ENCODE results near the gene ZFP14. TPM values are rescaled to one million over a fixed set of nuclear protein-coding genes. Genes with fewer than 3 reads are reported as not detected.

ZFP14 gene
- polyA plus RNA-seq, 2 of the 4 experiments (the other 2 are of a cell fraction), result 3.3 to 7.1 TPM

- H3K4me1 ChIP-seq, result no peaks in the 10 kb centered on the region
- peaks cover 99% of the 10 kb centered on the region for H3K9me3 ChIP-seq
- POLR2A ChIA-PET, result no interaction called here
- 68% methylated on average over 33 of the region's 33 CpGs for WGBS (ENCODE audit: missing lambda C conversion rate)
- FAIRE-seq (no peak), DNase-seq (ENCODE audit: low read depth in 1 of 2, low spot score in 1 of 2) (no peak), ATAC-seq (no peak)
- TF ChIP-seq CEBPB (IDR thresholded peaks at IDR 0.05) (no peak), ZFP36 (IDR thresholded peaks at IDR 0.05; ENCODE audit: borderline replicate concordance, partially characterized antibody) (no peak), NR3C1 (IDR thresholded peaks at IDR 0.05) (no peak), EP300 (IDR thresholded peaks at IDR 0.05) (no peak), CBX8 (IDR thresholded peaks at IDR 0.05) (no peak), FOXS1 (CRISPR knock-in tag; IDR thresholded peaks at IDR 0.05) (no peak), ATOH8 (CRISPR knock-in tag; IDR thresholded peaks at IDR 0.05; ENCODE audit: low read depth) (no peak), MAZ (IDR thresholded peaks at IDR 0.05; ENCODE audit: borderline replicate concordance, low read depth, low read length) (no peak), SMC3 (IDR thresholded peaks at IDR 0.05) (no peak), RAD21 (conservative IDR thresholded peaks at IDR 0.05 in 1 of 2, IDR thresholded peaks at IDR 0.05 in 1 of 2) (no peak), NFE2L2 (conservative IDR thresholded peaks at IDR 0.05; ENCODE audit: low read length) (no peak), RNF2 (IDR thresholded peaks at IDR 0.05; ENCODE audit: borderline replicate concordance, low read depth) (no peak), TP53 (CRISPR knock-in tag; IDR thresholded peaks at IDR 0.05) (no peak), ZC3H11A (IDR thresholded peaks at IDR 0.05) (no peak), GATA3 (IDR thresholded peaks at IDR 0.05; ENCODE audit: borderline replicate concordance) (no peak), HMGXB4 (CRISPR knock-in tag; IDR thresholded peaks at IDR 0.05; ENCODE audit: borderline replicate concordance) (no peak), EHMT2 (IDR thresholded peaks at IDR 0.05; ENCODE audit: low read depth) (no peak)
- TF ChIP-seq, protein P1, sequence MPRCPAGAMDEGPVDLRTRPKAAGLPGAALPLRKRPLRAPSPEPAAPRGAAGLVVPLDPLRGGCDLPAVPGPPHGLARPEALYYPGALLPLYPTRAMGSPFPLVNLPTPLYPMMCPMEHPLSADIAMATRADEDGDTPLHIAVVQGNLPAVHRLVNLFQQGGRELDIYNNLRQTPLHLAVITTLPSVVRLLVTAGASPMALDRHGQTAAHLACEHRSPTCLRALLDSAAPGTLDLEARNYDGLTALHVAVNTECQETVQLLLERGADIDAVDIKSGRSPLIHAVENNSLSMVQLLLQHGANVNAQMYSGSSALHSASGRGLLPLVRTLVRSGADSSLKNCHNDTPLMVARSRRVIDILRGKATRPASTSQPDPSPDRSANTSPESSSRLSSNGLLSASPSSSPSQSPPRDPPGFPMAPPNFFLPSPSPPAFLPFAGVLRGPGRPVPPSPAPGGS (IDR thresholded peaks at IDR 0.05), result no peak
- TF ChIP-seq, protein P2, sequence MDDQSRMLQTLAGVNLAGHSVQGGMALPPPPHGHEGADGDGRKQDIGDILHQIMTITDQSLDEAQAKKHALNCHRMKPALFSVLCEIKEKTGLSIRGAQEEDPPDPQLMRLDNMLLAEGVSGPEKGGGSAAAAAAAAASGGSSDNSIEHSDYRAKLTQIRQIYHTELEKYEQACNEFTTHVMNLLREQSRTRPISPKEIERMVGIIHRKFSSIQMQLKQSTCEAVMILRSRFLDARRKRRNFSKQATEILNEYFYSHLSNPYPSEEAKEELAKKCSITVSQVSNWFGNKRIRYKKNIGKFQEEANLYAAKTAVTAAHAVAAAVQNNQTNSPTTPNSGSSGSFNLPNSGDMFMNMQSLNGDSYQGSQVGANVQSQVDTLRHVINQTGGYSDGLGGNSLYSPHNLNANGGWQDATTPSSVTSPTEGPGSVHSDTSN (IDR thresholded peaks at IDR 0.05), result no peak
- TF ChIP-seq, protein P3, sequence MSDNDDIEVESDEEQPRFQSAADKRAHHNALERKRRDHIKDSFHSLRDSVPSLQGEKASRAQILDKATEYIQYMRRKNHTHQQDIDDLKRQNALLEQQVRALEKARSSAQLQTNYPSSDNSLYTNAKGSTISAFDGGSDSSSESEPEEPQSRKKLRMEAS (IDR thresholded peaks at IDR 0.05), result no peak
- H3K4me3 ChIP-seq, result no peak overlapping the region
- CTCF ChIA-PET, result interaction anchor here (1.0 kb wide), 1 partner anchor 21 kb away, joined by 3 read pairs; no protein-coding TSS in a partner anchor
- no peak overlapping the region for H3K4me2 ChIP-seq
- H3K27ac ChIP-seq, result no peak overlapping the region
Observed at GRCh38 chr19:36421749-36422481, 42.9 kb upstream of the ZFP14 start.

GRCh38 chr19:36420961-36421748 is 42.2 kb upstream of the ZFP14 start:
- TF ChIP-seq FOSL2 (IDR thresholded peaks at IDR 0.05) (no peak), FOSL2 (CRISPR knock-in tag; IDR thresholded peaks at IDR 0.05) (peak; percentile 16; the same call in 1 of the 2 replicates), HOXB5 (CRISPR knock-in tag; IDR thresholded peaks at IDR 0.05) (no peak)
- ChIA-PET POLR2A (no interaction called here), CTCF (interaction anchor here (0.6 kb wide), 3 partner anchors 15 to 759 kb away, joined by 3 read pairs; no protein-coding TSS in a partner anchor)
- Histone ChIP-seq H3K27ac (no peak overlapping the region), H3K9me3 (peaks cover 100% of the 10 kb centered on the region), H3K4me2 (no peak overlapping the region), H3K4me3 (no peak overlapping the region), H3K4me1 (no peaks in the 10 kb centered on the region)
- DNase-seq (ENCODE audit: low read depth in 1 of 2, low spot score in 1 of 2), result no peak
- ATAC-seq, result no peak
- 77% methylated on average over 61 of the region's 61 CpGs for WGBS (ENCODE audit: missing lambda C conversion rate)
- FAIRE-seq, result peak; percentile 32

Measured in A549 (cell line).